Measurements from ENCODE around the gene MMAB.

DNA sequence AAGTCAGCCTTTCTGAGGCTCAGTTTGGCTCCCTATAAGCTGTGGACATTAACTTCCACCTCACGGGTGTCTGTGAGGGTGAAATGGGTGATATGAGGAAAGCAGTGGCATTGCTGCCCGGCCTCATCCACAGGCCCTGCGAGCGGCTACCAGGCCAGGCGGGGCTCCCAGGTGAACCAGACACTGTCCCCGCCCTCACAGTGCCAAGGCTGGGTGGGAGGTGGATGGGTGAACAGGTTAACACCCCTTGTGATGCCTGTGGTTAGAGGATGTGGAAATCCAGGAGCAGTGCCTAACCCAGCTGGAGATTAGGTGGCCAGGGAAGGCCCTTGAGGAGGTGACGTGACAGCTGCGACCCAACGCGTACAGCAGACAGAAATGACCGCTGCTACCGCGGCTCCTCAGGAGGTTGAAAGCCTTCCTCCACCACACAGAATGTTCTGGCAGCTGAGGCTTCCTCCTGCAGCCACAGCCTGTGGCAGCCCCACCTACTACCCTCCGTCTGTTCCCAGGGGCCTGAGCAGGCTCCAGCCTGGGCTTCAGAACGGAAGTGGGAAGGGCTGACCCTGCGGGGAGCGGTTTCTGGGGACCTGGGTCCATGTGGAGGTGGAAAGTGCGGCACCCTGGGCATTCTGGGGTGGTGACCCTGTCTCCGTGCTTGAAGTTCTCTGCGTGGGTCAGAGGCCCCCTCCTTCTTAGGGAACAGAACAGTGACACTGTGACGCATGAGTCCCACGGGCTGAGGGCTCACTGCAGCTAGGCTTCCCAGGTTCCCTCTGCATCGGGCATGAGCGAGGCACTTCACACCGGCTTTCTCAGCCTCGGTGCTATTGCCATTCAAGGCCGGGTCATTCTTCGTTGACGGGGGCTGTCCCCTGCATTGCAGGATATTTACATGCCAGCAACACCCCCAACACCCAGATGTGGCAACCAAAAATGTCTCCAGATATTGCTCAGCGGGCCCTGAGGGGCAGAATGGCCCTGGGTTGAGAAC is 9.7 kb downstream of the MMAB start:
- TF ChIP-seq, protein P1, sequence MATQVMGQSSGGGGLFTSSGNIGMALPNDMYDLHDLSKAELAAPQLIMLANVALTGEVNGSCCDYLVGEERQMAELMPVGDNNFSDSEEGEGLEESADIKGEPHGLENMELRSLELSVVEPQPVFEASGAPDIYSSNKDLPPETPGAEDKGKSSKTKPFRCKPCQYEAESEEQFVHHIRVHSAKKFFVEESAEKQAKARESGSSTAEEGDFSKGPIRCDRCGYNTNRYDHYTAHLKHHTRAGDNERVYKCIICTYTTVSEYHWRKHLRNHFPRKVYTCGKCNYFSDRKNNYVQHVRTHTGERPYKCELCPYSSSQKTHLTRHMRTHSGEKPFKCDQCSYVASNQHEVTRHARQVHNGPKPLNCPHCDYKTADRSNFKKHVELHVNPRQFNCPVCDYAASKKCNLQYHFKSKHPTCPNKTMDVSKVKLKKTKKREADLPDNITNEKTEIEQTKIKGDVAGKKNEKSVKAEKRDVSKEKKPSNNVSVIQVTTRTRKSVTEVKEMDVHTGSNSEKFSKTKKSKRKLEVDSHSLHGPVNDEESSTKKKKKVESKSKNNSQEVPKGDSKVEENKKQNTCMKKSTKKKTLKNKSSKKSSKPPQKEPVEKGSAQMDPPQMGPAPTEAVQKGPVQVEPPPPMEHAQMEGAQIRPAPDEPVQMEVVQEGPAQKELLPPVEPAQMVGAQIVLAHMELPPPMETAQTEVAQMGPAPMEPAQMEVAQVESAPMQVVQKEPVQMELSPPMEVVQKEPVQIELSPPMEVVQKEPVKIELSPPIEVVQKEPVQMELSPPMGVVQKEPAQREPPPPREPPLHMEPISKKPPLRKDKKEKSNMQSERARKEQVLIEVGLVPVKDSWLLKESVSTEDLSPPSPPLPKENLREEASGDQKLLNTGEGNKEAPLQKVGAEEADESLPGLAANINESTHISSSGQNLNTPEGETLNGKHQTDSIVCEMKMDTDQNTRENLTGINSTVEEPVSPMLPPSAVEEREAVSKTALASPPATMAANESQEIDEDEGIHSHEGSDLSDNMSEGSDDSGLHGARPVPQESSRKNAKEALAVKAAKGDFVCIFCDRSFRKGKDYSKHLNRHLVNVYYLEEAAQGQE (IDR thresholded peaks at IDR 0.05; ENCODE audit: low read depth, low read length): no peak
- TF ChIP-seq ZNF274 (IDR thresholded peaks at IDR 0.05; ENCODE audit: insufficient read depth, insufficient read length) (no peak), SMAD5 (IDR thresholded peaks at IDR 0.05; ENCODE audit: low read depth) (no peak), YY1 (IDR thresholded peaks at IDR 0.05; ENCODE audit: low read depth, low read length) (no peak), CTCF (IDR thresholded peaks at IDR 0.05 in 2 of 3, conservative IDR thresholded peaks at IDR 0.05 in 1 of 3; ENCODE audit: control insufficient read depth in 2 of 3, extremely low read depth in 1 of 3, insufficient read depth in 1 of 3, low read depth in 3 of 3, low read length in 3 of 3) (no peak), HDAC2 (IDR thresholded peaks at IDR 0.05) (no peak), MAX (IDR thresholded peaks at IDR 0.05; ENCODE audit: low read depth, low read length) (no peak), EP300 (IDR thresholded peaks at IDR 0.05; ENCODE audit: borderline replicate concordance in 1 of 2, control insufficient read depth in 1 of 2, low read depth in 2 of 2, low read length in 2 of 2) (no peak)

Measured in GM12878 (cell line).